HuH-7 (cell line): Measurements from ENCODE around the gene CEMIP.
"Not testable (repeated sequence)": the region's sequence is repeated elsewhere in the genome, so short reads cannot be mapped to it uniquely, and the experiment has no call there.

ENCODE experiments used
- DNase-seq: peaks from one replicate; pipeline ENCODE4 v3.0.0; 2011; ENCODE audit warnings: low spot score

Gene CEMIP

GRCh38 chr15:80953001-80953952 lies 174.1 kb downstream of the CEMIP start:
- DNase-seq: no peak

- DNase-seq: no peak
Observed at GRCh38 chr15:80953953-80954778, 175.0 kb downstream of the CEMIP start.

GRCh38 chr15:80955571-80956452 lies 176.6 kb downstream of the CEMIP start:
- DNase-seq: not testable (repeated sequence)

GRCh38 chr15:80957556-80957955 lies 178.4 kb downstream of the CEMIP start:
- no peak for DNase-seq

GRCh38 chr15:80957976-80958375 lies 178.8 kb downstream of the CEMIP start:
- no peak for DNase-seq

- no peak for DNase-seq
Observed at GRCh38 chr15:80958818-80959495, 179.8 kb downstream of the CEMIP start.

- DNase-seq: not testable (repeated sequence)
Observed at GRCh38 chr15:80965454-80965853, 186.3 kb downstream of the CEMIP start.

- no peak for DNase-seq
Observed at GRCh38 chr15:80966431-80967197, 187.4 kb downstream of the CEMIP start.

GRCh38 chr15:80967451-80967850 lies 188.3 kb downstream of the CEMIP start:
- no peak for DNase-seq

GRCh38 chr15:80967991-80968510 lies 188.9 kb downstream of the CEMIP start:
- no peak for DNase-seq

- no peak for DNase-seq
Observed at GRCh38 chr15:80969316-80969715, 190.1 kb downstream of the CEMIP start.

- DNase-seq: peak; percentile 67
Observed at GRCh38 chr15:80970018-80970657, 191.0 kb downstream of the CEMIP start.

- no peak for DNase-seq
Observed at GRCh38 chr15:80970658-80971057, 191.5 kb downstream of the CEMIP start.

- DNase-seq: no peak
Observed at GRCh38 chr15:80971143-80971542, 192.0 kb downstream of the CEMIP start.

- DNase-seq: no peak
Observed at GRCh38 chr15:80972276-80972675, 193.1 kb downstream of the CEMIP start.

- no peak for DNase-seq
Observed at GRCh38 chr15:80974914-80975313, 195.7 kb downstream of the CEMIP start.

GRCh38 chr15:80976851-80977250 lies 197.7 kb downstream of the CEMIP start:
- DNase-seq: no peak

- peak; percentile 62 for DNase-seq
Observed at GRCh38 chr15:80977627-80978036, 198.5 kb downstream of the CEMIP start.

GRCh38 chr15:80978685-80979329 lies 199.6 kb downstream of the CEMIP start:
- DNase-seq: no peak
